ENCODE measurements around the gene ANKRD13B. TPM values are rescaled to one million over a fixed set of nuclear protein-coding genes. Genes with fewer than 3 reads are reported as not detected.
"Not testable (repeated sequence)": the region's sequence is repeated elsewhere in the genome, so short reads cannot be mapped to it uniquely, and the experiment has no call there.

ANKRD13B gene
- polyA plus RNA-seq, 2 of the 4 experiments (the other 2 are of a cell fraction) = 4.5 to 17.8 TPM

DNA sequence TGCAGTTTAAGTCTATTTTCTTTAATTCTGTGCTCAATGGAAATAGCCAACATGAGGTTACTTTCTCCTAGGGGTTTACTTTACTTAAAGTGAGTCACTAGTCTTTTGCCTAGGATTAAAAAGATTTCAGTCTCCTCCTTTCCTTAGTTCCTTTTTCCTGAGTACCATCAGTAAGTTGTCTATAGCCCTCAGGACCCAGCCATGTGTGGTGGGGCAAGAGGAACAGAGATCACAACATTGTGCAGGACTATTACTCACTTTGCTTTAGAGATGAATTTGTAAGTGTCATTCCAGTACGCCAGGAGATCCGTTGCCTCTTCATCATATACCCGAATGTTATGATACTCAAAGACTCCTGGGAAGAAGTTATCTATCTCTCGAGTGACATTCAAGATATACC lies 57.5 kb downstream of the ANKRD13B start:
- Histone ChIP-seq H3K9me3 (no peaks in the 10 kb centered on the region), H3K4me3 (no peak overlapping the region), H3K4me2 (no peak overlapping the region), H3K4me1 (no peaks in the 10 kb centered on the region), H3K27ac (no peak overlapping the region)
- TF ChIP-seq POLR2A (IDR thresholded peaks at IDR 0.05; ENCODE audit: low read length) (no peak), NPAS2 (CRISPR knock-in tag; IDR thresholded peaks at IDR 0.05; ENCODE audit: borderline replicate concordance) (no peak), EHF (CRISPR knock-in tag; IDR thresholded peaks at IDR 0.05) (no peak), EP300 (IDR thresholded peaks at IDR 0.05) (no peak), EHMT2 (IDR thresholded peaks at IDR 0.05; ENCODE audit: low read depth) (no peak), KDM1A (IDR thresholded peaks at IDR 0.05; ENCODE audit: low read depth) (no peak), MAZ (IDR thresholded peaks at IDR 0.05; ENCODE audit: borderline replicate concordance, low read depth, low read length) (no peak), TP53 (CRISPR knock-in tag; IDR thresholded peaks at IDR 0.05) (no peak), MYC (IDR thresholded peaks at IDR 0.05; ENCODE audit: borderline replicate concordance, low read length) (no peak), HDAC2 (IDR thresholded peaks at IDR 0.05) (no peak), HOXB13 (CRISPR knock-in tag; IDR thresholded peaks at IDR 0.05; ENCODE audit: low read depth) (no peak), CHD4 (IDR thresholded peaks at IDR 0.05; ENCODE audit: borderline replicate concordance) (no peak), JUN (IDR thresholded peaks at IDR 0.05) (no peak), RCOR1 (IDR thresholded peaks at IDR 0.05; ENCODE audit: low read depth, low read length) (no peak), BHLHE40 (IDR thresholded peaks at IDR 0.05; ENCODE audit: low read depth, low read length) (no peak)
- TF ChIP-seq, protein P1, sequence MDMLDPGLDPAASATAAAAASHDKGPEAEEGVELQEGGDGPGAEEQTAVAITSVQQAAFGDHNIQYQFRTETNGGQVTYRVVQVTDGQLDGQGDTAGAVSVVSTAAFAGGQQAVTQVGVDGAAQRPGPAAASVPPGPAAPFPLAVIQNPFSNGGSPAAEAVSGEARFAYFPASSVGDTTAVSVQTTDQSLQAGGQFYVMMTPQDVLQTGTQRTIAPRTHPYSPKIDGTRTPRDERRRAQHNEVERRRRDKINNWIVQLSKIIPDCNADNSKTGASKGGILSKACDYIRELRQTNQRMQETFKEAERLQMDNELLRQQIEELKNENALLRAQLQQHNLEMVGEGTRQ (IDR thresholded peaks at IDR 0.05) = no peak
- TF ChIP-seq, protein P2, sequence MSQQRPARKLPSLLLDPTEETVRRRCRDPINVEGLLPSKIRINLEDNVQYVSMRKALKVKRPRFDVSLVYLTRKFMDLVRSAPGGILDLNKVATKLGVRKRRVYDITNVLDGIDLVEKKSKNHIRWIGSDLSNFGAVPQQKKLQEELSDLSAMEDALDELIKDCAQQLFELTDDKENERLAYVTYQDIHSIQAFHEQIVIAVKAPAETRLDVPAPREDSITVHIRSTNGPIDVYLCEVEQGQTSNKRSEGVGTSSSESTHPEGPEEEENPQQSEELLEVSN (IDR thresholded peaks at IDR 0.05; ENCODE audit: borderline replicate concordance, low read depth) = no peak
- TF ChIP-seq, protein P3, sequence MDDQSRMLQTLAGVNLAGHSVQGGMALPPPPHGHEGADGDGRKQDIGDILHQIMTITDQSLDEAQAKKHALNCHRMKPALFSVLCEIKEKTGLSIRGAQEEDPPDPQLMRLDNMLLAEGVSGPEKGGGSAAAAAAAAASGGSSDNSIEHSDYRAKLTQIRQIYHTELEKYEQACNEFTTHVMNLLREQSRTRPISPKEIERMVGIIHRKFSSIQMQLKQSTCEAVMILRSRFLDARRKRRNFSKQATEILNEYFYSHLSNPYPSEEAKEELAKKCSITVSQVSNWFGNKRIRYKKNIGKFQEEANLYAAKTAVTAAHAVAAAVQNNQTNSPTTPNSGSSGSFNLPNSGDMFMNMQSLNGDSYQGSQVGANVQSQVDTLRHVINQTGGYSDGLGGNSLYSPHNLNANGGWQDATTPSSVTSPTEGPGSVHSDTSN (IDR thresholded peaks at IDR 0.05) = no peak
- TF ChIP-seq, protein P4, sequence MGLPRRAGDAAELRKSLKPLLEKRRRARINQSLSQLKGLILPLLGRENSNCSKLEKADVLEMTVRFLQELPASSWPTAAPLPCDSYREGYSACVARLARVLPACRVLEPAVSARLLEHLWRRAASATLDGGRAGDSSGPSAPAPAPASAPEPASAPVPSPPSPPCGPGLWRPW (IDR thresholded peaks at IDR 0.05) = no peak
- TF ChIP-seq, protein P5, sequence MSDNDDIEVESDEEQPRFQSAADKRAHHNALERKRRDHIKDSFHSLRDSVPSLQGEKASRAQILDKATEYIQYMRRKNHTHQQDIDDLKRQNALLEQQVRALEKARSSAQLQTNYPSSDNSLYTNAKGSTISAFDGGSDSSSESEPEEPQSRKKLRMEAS (IDR thresholded peaks at IDR 0.05) = no peak
- DNase-seq (ENCODE audit: low read depth in 1 of 2, low spot score in 1 of 2) (no peak), ATAC-seq (no peak), FAIRE-seq (no peak)
- CTCF ChIA-PET = interaction anchor here (0.7 to 3.5 kb wide), 3 partner anchors 11 to 129 kb away, joined by 3 to 10 read pairs (median 9); no protein-coding TSS in a partner anchor
- WGBS (ENCODE audit: missing lambda C conversion rate) = 91% methylated on average over 4 of the region's 4 CpGs
- POLR2A ChIA-PET = no interaction called here

DNA sequence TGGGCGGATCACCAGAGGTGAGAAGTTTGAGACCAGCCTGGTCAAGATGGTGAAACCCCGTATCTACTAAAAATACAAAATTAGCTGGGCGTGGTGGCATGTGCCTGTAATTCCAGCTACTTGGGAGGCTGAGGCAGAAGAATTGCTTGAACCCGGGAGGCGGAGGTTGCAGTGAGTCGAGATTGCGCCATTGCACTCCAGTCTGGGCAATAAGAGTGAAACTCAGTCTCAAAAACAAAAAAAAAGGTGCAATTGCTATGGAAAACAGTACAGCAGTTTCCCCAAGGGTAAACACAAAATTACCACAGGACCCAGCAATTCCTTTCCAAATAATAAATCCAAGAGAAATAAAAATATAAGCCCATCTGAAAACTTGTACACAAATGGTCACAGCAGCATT lies 59.0 kb downstream of the ANKRD13B start:
- H3K4me3 ChIP-seq; H3K9me3 ChIP-seq; DNase-seq (ENCODE audit: low read depth in 1 of 2, low spot score in 1 of 2); FAIRE-seq; H3K4me1 ChIP-seq; POLR2A ChIA-PET; ATAC-seq; H3K27ac ChIP-seq; H3K4me2 ChIP-seq: not testable (repeated sequence)
- CTCF ChIA-PET = interaction anchor here (0.9 to 4.4 kb wide), 7 partner anchors 9 to 279 kb away, joined by 3 to 15 read pairs (median 4); partner anchors contain the start of gene SSH2
- 93% methylated on average over 7 of the region's 7 CpGs for WGBS (ENCODE audit: missing lambda C conversion rate)

DNA sequence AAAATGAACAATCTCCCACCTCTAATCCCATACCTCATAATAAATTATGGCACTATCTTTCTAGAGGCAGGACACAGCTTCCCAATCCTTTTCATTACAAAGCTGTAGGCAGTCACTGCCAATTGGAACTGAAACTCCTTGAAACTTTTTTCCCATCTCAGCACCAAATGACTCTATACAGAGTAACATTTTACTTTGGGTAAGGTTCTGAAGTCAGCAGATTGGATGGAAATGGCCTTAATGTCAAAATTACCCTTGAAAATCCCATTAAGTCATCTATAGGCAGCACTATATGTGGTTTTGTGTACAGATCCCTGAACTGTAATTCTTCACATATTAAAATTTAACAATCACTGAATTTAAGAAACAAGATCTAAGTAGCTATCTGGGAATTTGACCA lies 60.0 kb downstream of the ANKRD13B start:
- Histone ChIP-seq H3K4me1 (no peaks in the 10 kb centered on the region), H3K4me2 (no peak overlapping the region), H3K27ac (no peak overlapping the region), H3K4me3 (no peak overlapping the region), H3K9me3 (no peaks in the 10 kb centered on the region)
- ATAC-seq (no peak), DNase-seq (ENCODE audit: low read depth in 1 of 2, low spot score in 1 of 2) (no peak), FAIRE-seq (no peak)
- ChIA-PET POLR2A (no interaction called here), CTCF (interaction anchor here (0.5 to 9.1 kb wide), 9 partner anchors 11 to 684 kb away, joined by 3 to 91 read pairs (median 3); partner anchors contain the start of gene SSH2)
- no peak for TF ChIP-seq TFCP2L1 (CRISPR knock-in tag; IDR thresholded peaks at IDR 0.05)
- TF ChIP-seq RARB (CRISPR knock-in tag; IDR thresholded peaks at IDR 0.05) = no peak
- no peak for TF ChIP-seq HOXB5 (CRISPR knock-in tag; IDR thresholded peaks at IDR 0.05)
- TF ChIP-seq FOSL2 (IDR thresholded peaks at IDR 0.05) = no peak
- TF ChIP-seq FOSL2 (CRISPR knock-in tag; IDR thresholded peaks at IDR 0.05) = no peak
- no peak for TF ChIP-seq NFE2L2 (conservative IDR thresholded peaks at IDR 0.05; ENCODE audit: low read length)
- no peak for TF ChIP-seq HOXA7 (CRISPR knock-in tag; IDR thresholded peaks at IDR 0.05)
- TF ChIP-seq FOXS1 (CRISPR knock-in tag; IDR thresholded peaks at IDR 0.05) = no peak
- no peak for TF ChIP-seq KDM1A (IDR thresholded peaks at IDR 0.05; ENCODE audit: low read depth)
- TF ChIP-seq ZC3H11A (IDR thresholded peaks at IDR 0.05) = no peak
- no peak for TF ChIP-seq NPAS2 (CRISPR knock-in tag; IDR thresholded peaks at IDR 0.05; ENCODE audit: borderline replicate concordance)
- no peak for TF ChIP-seq ESRRA (IDR thresholded peaks at IDR 0.05; ENCODE audit: borderline replicate concordance, low read length)
- TF ChIP-seq NR3C1 (IDR thresholded peaks at IDR 0.05) = no peak
- TF ChIP-seq, protein P6, sequence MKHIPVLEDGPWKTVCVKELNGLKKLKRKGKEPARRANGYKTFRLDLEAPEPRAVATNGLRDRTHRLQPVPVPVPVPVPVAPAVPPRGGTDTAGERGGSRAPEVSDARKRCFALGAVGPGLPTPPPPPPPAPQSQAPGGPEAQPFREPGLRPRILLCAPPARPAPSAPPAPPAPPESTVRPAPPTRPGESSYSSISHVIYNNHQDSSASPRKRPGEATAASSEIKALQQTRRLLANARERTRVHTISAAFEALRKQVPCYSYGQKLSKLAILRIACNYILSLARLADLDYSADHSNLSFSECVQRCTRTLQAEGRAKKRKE (CRISPR knock-in tag; IDR thresholded peaks at IDR 0.05; ENCODE audit: low read depth) = no peak
- TF ChIP-seq ZFP36 (IDR thresholded peaks at IDR 0.05; ENCODE audit: borderline replicate concordance, partially characterized antibody) = no peak
- TF ChIP-seq, protein P4 (IDR thresholded peaks at IDR 0.05) = no peak
